Inflammatory macrophage (primary cell): Measurements from ENCODE around the gene GPRC5B.

ENCODE experiments used
- DNase-seq, 2 donors: peaks; one replicate each; pipeline ENCODE4 v3.0.0-alpha.2; 2020 to 2022

Gene GPRC5B

GRCh38 chr16:19898166-19898565 lies 13.5 kb upstream of the GPRC5B start:
- no peak for DNase-seq

GRCh38 chr16:19896951-19897350 lies 12.3 kb upstream of the GPRC5B start:
- DNase-seq: no peak

- DNase-seq: no peak
Observed at GRCh38 chr16:19894586-19894985, 9.9 kb upstream of the GPRC5B start.

GRCh38 chr16:19892902-19893301 lies 8.3 kb upstream of the GPRC5B start:
- no peak for DNase-seq

GRCh38 chr16:19890901-19891300 lies 6.3 kb upstream of the GPRC5B start:
- no peak for DNase-seq

GRCh38 chr16:19888834-19889233 lies 4.2 kb upstream of the GPRC5B start:
- DNase-seq: no peak

- peak; percentile 77 to 78 for DNase-seq
Observed at GRCh38 chr16:19886073-19886941, 1.7 kb upstream of the GPRC5B start.

- DNase-seq: no peak
Observed at GRCh38 chr16:19885451-19886072, 914 bp upstream of the GPRC5B start.

GRCh38 chr16:19883966-19884485 lies 622 bp downstream of the GPRC5B start:
- DNase-seq: no peak

- no peak for DNase-seq
Observed at GRCh38 chr16:19883296-19883965, 1.2 kb downstream of the GPRC5B start.

GRCh38 chr16:19882646-19883045 lies 2.0 kb downstream of the GPRC5B start:
- DNase-seq: no peak

GRCh38 chr16:19882186-19882585 lies 2.5 kb downstream of the GPRC5B start:
- DNase-seq: no peak

- no peak for DNase-seq
Observed at GRCh38 chr16:19881783-19882182, 2.9 kb downstream of the GPRC5B start.

GRCh38 chr16:19881028-19881427 lies 3.6 kb downstream of the GPRC5B start:
- no peak for DNase-seq

GRCh38 chr16:19879241-19879792 lies 5.3 kb downstream of the GPRC5B start:
- no peak for DNase-seq

- no peak for DNase-seq
Observed at GRCh38 chr16:19878757-19879156, 5.9 kb downstream of the GPRC5B start.

GRCh38 chr16:19876501-19877059 lies 8.1 kb downstream of the GPRC5B start:
- no peak for DNase-seq

GRCh38 chr16:19875900-19876299 lies 8.7 kb downstream of the GPRC5B start:
- no peak for DNase-seq

- no peak for DNase-seq
Observed at GRCh38 chr16:19874851-19875546, 9.6 kb downstream of the GPRC5B start.

- no peak for DNase-seq
Observed at GRCh38 chr16:19874026-19874425, 10.6 kb downstream of the GPRC5B start.

- no peak for DNase-seq
Observed at GRCh38 chr16:19872935-19873334, 11.7 kb downstream of the GPRC5B start.
